ENCODE results near the gene AURKAIP1. TPM values are rescaled to one million over a fixed set of nuclear protein-coding genes. Genes with fewer than 3 reads are reported as not detected.

Gene AURKAIP1
- polyA plus RNA-seq, 2 of the 4 experiments (the other 2 are of a cell fraction), result 62.0 to 102 TPM

DNA sequence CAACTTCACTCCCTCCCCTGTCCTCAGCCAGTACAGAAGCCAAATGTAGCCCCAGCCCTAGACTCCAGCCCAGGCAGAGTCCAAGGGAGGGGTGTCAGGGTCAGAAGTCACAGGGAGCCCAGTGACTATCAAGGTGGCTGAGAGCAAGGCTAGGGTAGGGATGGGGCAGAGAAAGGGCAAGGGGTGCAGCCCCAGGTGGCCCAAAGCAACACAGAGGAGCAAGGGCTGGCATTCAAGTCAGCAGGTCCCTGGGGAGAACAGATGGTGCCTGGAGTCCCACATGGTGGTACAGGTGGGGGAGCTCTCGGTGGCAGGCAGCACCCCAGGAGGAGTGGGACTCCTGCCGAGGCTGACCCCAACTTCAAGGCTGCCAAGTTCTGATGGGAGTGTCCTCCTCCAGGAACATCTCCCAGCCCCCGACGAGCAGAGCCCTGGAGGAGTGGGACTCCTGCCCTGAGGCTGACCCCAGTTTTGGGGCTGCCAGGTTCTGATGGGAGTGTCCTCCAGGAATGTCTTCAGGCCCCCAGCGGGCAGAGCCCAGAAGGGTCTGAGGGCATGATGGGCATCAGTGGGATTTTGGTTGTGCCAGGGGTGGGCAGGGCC lies 22.1 kb downstream of the AURKAIP1 start:
- TF ChIP-seq EHMT2 (IDR thresholded peaks at IDR 0.05; ENCODE audit: low read depth) (no peak), RAD21 (conservative IDR thresholded peaks at IDR 0.05 in 1 of 2, IDR thresholded peaks at IDR 0.05 in 1 of 2) (no peak), GATA3 (IDR thresholded peaks at IDR 0.05; ENCODE audit: borderline replicate concordance) (no peak), POLR2A (IDR thresholded peaks at IDR 0.05; ENCODE audit: low read length) (0 out of 2 replicates have a peak, but pooled peaks have one; percentile 3), HOXA7 (CRISPR knock-in tag; IDR thresholded peaks at IDR 0.05) (no peak)
- TF ChIP-seq, protein P1, sequence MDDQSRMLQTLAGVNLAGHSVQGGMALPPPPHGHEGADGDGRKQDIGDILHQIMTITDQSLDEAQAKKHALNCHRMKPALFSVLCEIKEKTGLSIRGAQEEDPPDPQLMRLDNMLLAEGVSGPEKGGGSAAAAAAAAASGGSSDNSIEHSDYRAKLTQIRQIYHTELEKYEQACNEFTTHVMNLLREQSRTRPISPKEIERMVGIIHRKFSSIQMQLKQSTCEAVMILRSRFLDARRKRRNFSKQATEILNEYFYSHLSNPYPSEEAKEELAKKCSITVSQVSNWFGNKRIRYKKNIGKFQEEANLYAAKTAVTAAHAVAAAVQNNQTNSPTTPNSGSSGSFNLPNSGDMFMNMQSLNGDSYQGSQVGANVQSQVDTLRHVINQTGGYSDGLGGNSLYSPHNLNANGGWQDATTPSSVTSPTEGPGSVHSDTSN (IDR thresholded peaks at IDR 0.05), result 0 out of 2 replicates have a peak, but pooled peaks have one; percentile 6
- Histone ChIP-seq H3K4me3 (no peak overlapping the region), H3K27ac (peak overlapping the region in 1 of 2 experiments; percentile 68; a peak in 2 of 6 replicates), H3K9me3 (no peaks in the 10 kb centered on the region), H3K4me2 (peak overlapping the region; percentile 33; the same call in 1 of the 3 replicates), H3K4me1 (peaks cover 34% of the 10 kb centered on the region)
- no peak for FAIRE-seq
- POLR2A ChIA-PET, result interaction anchor here (0.6 kb wide), 1 partner anchor 18 kb away, joined by 3 read pairs; no protein-coding TSS in a partner anchor
- no peak for ATAC-seq
- no peak for DNase-seq (ENCODE audit: low read depth in 1 of 2, low spot score in 1 of 2)
- 100% methylated on average over 1 of the region's 5 CpGs for WGBS (ENCODE audit: missing lambda C conversion rate)
- CTCF ChIA-PET, result interaction anchor here (0.8 to 3.8 kb wide), 5 partner anchors 9 to 48 kb away, joined by 3 to 35 read pairs (median 3); no protein-coding TSS in a partner anchor

DNA sequence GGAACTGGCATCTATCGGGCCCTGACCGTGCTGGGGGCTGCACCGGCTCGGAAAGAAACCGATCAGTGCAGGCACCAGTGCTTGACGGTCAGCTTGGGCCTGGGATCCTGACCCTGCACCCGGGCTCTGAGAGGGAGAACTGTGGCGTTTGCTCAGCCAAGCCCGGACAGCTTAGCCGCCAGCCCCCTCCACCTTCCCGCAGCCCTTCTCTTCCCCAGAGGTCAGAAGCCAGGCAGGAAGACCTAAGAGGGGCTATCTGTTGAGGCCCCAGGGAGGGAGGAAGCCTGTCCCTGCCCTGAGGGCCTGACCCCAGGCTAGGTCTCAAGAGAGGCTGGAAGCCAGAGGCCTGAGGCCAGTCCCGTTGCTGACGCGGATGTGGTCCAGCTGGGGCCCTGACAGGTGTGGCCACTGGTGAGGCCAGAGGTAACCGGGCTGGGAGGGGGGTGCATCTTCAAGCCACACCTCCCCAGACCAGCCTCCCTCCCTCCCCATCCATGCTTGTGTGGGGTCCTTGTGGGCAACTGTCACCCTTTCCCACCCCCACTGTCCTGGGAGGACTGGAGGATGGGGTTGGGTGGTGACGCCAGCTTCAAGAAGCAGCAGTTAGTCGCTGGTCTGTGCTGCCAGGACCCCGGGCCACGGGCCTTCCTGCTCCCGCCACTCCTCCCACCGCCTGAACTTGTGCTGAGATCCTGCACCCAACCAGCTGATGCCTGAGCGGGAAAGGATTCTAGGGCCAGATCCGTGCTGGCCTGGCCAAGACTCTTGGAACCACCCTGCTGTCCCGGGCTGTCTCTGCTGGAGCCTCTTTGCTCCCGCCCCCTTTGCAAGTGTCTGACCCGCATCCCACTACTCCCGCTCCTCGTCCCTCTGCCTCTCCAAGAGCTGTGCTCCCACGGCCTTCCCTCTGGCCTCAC lies 23.2 kb downstream of the AURKAIP1 start:
- TF ChIP-seq TFCP2L1 (CRISPR knock-in tag; IDR thresholded peaks at IDR 0.05) (no peak), ESRRA (IDR thresholded peaks at IDR 0.05; ENCODE audit: borderline replicate concordance, low read length) (no peak), MAZ (IDR thresholded peaks at IDR 0.05; ENCODE audit: borderline replicate concordance, low read depth, low read length) (no peak), ZC3H11A (IDR thresholded peaks at IDR 0.05) (no peak), RNF2 (IDR thresholded peaks at IDR 0.05; ENCODE audit: borderline replicate concordance, low read depth) (no peak), MAFK (IDR thresholded peaks at IDR 0.05; ENCODE audit: partially characterized antibody) (no peak), ZSCAN20 (CRISPR knock-in tag; IDR thresholded peaks at IDR 0.05) (no peak), CHD2 (IDR thresholded peaks at IDR 0.05; ENCODE audit: low read length, partially characterized antibody) (no peak), RFX5 (IDR thresholded peaks at IDR 0.05) (no peak), KDM1A (IDR thresholded peaks at IDR 0.05; ENCODE audit: low read depth) (no peak), EP300 (IDR thresholded peaks at IDR 0.05) (no peak)
- TF ChIP-seq, protein P1 (IDR thresholded peaks at IDR 0.05), result no peak
- TF ChIP-seq, protein P2, sequence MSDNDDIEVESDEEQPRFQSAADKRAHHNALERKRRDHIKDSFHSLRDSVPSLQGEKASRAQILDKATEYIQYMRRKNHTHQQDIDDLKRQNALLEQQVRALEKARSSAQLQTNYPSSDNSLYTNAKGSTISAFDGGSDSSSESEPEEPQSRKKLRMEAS (IDR thresholded peaks at IDR 0.05), result no peak
- peak overlapping the region; percentile 34; the same call in 2 of the 3 replicates for H3K4me2 ChIP-seq
- ATAC-seq (no peak), FAIRE-seq (no peak), DNase-seq (ENCODE audit: low read depth in 1 of 2, low spot score in 1 of 2) (no peak)
- POLR2A ChIA-PET, result no interaction called here
- CTCF ChIA-PET, result interaction anchor here (0.5 to 3.8 kb wide), 5 partner anchors 8 to 78 kb away, joined by 3 to 35 read pairs (median 3); partner anchors contain the start of gene UBE2J2
- peak overlapping the region in 1 of 2 experiments; percentile 48; a peak in 2 of 6 replicates for H3K27ac ChIP-seq
- no peaks in the 10 kb centered on the region for H3K9me3 ChIP-seq
- H3K4me1 ChIP-seq, result peaks cover 41% of the 10 kb centered on the region
- WGBS (ENCODE audit: missing lambda C conversion rate), result 79% methylated on average over 19 of the region's 29 CpGs
- H3K4me3 ChIP-seq, result no peak overlapping the region
